GM18507 (cell line): Measurements from ENCODE around the gene SLC25A14.
"Not testable (repeated sequence)": the region's sequence is repeated elsewhere in the genome, so short reads cannot be mapped to it uniquely, and the experiment has no call there.

Source experiments
- DNase-seq: peaks from one replicate; pipeline ENCODE4 v3.0.0; 2011; ENCODE audit warnings: low read depth; ENCODE audit not compliant: insufficient read length; ENCODE audit errors: extremely low spot score
- FAIRE-seq: peaks from 2 replicates; lab custom pipeline; 2011; peaks lifted over from hg19 to GRCh38; lab: Jason Lieb, UNC

SLC25A14 gene

DNA sequence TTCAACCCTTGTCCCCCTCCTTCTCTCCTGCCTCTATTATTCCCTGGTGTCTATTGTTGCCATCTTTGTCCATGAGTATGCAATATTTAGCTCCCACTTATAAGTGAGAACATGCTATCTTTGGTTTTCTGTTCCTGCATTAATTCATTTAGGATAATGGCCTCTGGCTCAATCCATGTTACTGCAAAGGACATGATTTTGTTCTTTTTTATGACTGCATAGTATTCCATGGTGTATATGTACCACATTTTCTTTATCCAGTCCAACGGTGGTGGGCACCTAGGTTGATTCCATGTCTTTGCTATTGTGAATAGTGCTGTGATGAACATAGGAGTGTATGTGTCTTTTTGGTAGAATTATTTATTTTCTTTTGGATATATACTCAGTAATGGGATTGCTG, 12.3 kb downstream of the SLC25A14 start:
- FAIRE-seq, result peak; percentile 68
- not testable (repeated sequence) for DNase-seq

DNA sequence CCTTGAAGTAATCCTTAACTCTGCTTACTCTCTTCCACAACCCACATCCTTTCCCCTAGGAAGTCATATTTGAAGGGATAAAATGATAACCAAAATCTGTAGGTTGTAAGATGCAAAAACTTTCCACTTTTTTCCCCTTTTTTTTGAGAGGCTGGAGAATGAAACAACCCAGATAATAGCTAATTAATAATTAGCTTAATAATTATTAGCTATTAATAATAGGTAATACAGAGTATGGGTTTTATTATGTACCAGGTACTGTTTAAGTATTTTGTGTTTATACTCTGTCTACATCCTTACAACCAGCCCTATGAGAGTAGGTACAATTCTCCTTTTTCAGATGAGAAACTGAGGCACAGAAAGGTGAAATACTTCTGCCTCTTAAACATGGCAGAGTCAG, 36.4 kb downstream of the SLC25A14 start:
- FAIRE-seq (no peak), DNase-seq (no peak)

- no peak for DNase-seq
- FAIRE-seq, result no peak
Measured at GRCh38 chrX:130378024-130378669, 38.4 kb downstream of the SLC25A14 start.

GRCh38 chrX:130385520-130385919, 45.8 kb downstream of the SLC25A14 start, which contains the start of gene GPR119:
GPR119 (minus strand) TSS chrX:130385674; CDS start chrX:130385447, 227 bp downstream.
- DNase-seq (no peak), FAIRE-seq (no peak)

DNA sequence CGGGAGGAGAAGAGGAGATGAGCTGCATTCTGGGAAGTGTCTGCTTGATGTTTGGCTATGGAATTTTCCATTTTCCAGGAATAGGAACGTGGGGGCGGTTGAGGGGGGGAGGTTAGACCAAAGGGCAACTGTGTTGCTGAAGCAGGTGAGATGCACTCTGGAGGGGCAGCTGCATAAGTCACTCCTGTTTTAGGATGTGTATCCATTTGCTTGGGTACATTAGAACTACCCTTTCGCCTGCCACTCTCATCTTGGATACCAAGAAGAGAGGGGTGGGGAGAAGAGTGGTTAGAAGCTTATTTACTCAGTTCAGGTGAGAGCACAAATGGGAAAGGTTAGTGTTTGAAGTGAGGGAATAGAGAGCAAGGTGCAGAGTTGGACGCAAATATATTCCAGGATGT, 46.7 kb downstream of the SLC25A14 start:
- FAIRE-seq (no peak), DNase-seq (no peak)

- no peak for DNase-seq
- peak; percentile 57 for FAIRE-seq
Measured at GRCh38 chrX:130393451-130394074, 53.8 kb downstream of the SLC25A14 start.

DNA sequence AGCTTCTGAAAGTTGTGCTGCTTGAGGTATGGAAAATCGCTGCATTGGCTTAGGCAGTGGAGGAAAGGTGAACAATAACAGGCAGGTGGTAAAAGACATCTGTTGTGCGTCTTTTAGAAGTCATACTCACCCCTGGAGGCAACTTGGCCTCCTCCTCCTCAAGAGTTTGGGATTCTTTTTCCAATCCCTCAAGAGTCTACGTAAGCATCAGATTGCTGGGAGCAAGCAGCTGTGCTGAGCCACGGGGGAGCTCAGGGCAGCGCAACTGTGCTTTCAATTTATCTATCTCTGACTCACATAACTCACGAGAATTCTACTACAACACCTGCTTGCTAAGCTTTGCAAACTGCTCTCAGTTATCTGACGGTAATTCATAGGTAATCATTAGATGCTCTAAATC, 55.6 kb downstream of the SLC25A14 start:
- FAIRE-seq (no peak), DNase-seq (no peak)

GRCh38 chrX:130401415-130402207, 61.9 kb downstream of the SLC25A14 start, which contains the start of gene RBMX2:
RBMX2 (plus strand) TSS chrX:130401987; CDS start chrX:130402033, 46 bp downstream.
- FAIRE-seq (peak; percentile 93), DNase-seq (peak; percentile 78)

- FAIRE-seq, result peak; percentile 62
Measured at GRCh38 chrX:130402208-130402684, 62.5 kb downstream of the SLC25A14 start.

GRCh38 chrX:130413415-130413814, 73.7 kb downstream of the SLC25A14 start:
- no peak for FAIRE-seq

More at GRCh38 chrX:130402208-130402684, 62.5 kb downstream of the SLC25A14 start:
- DNase-seq, result no peak

GRCh38 chrX:130414800-130415199, 75.1 kb downstream of the SLC25A14 start:
- FAIRE-seq (no peak), DNase-seq (no peak)

More at GRCh38 chrX:130413415-130413814, 73.7 kb downstream of the SLC25A14 start:
- no peak for DNase-seq

DNA sequence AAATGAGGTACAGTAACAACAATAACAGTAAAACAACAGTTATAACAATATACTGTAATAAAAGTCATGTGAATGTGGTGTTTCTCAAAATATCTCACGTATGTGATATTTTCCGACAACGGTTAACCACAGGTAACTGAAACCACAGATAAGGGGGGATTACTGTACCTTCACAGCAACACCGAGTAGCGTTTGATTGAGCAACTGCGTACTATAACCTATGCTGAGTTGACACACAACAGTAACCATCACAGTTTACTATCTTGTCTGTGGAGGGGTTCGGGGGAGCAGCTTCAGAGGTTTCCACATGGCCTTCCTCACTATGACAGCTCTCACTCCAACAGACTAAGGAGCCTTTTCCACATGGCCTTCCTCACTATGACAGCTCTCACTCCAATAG, 75.5 kb downstream of the SLC25A14 start:
- DNase-seq (no peak), FAIRE-seq (no peak)

GRCh38 chrX:130416785-130417184, 77.1 kb downstream of the SLC25A14 start:
- FAIRE-seq, result peak; percentile 60

DNA sequence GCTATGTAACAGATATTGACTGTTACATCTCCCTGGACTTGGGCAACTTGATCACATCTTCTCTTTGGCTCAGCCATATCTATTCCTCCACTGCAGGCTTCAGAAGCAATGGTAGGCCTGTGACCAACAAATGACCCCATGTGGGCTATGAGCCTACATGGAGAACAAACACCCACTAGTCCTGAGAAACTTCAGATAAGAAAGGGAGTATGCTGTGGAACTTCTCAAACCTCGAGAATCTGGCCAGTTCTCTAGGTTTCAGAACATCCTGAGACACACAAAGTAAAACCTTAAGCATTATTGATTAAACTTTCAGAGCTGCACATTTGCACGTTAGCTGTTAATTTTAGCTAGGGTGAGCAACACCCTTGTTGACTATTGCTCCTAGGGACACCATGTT, 78.3 kb downstream of the SLC25A14 start:
- FAIRE-seq, result peak; percentile 81

More at GRCh38 chrX:130416785-130417184, 77.1 kb downstream of the SLC25A14 start:
- DNase-seq, result no peak

GRCh38 chrX:130418740-130419139, 79.0 kb downstream of the SLC25A14 start:
- DNase-seq, result no peak
- peak; percentile 84 for FAIRE-seq

More for the DNA sequence above, 78.3 kb downstream of the SLC25A14 start:
- DNase-seq, result no peak

- DNase-seq (no peak), FAIRE-seq (no peak)
Measured at GRCh38 chrX:130419263-130419662, 79.5 kb downstream of the SLC25A14 start.
